HUES64 (cell line): ENCODE results near the gene TMEM132A.
"Not testable (repeated sequence)": the region's sequence is repeated elsewhere in the genome, so short reads cannot be mapped to it uniquely, and the experiment has no call there.

ENCODE experiments used
- H3K27ac ChIP-seq: 2 replicates; pipeline ENCODE4 v1.7.0; 2013; ENCODE audit warnings: low read depth, low read length, inconsistent platforms
- H3K27me3 ChIP-seq: 2 replicates; pipeline ENCODE4 v1.6.1; 2013; ENCODE audit warnings: mild to moderate bottlenecking, low read length; ENCODE audit not compliant: insufficient read depth
- H3K36me3 ChIP-seq: 2 replicates; pipeline ENCODE4 v1.6.1; 2013; ENCODE audit warnings: mild to moderate bottlenecking, low read length; ENCODE audit not compliant: insufficient read depth
- H3K4me1 ChIP-seq: 2 replicates; pipeline ENCODE4 v1.6.1; 2013; ENCODE audit warnings: mild to moderate bottlenecking, low read length, moderate library complexity; ENCODE audit not compliant: insufficient read depth
- H3K4me3 ChIP-seq: 2 replicates; pipeline ENCODE4 v1.5.1; 2013; ENCODE audit warnings: mild to moderate bottlenecking, low read length, moderate library complexity
- H3K9ac ChIP-seq: 2 replicates; pipeline ENCODE4 v1.6.1; 2013; ENCODE audit warnings: mild to moderate bottlenecking, low read depth, low read length
- H3K9me3 ChIP-seq: 2 replicates; pipeline ENCODE4 v1.6.1; 2013; ENCODE audit warnings: low read depth, low read length; ENCODE audit not compliant: insufficient read depth
- WGBS: fragments of 150-250, 120-280 bp; methylation state at CpG from one replicate; pipeline ENCODE4 v1.1.7; 2013; ENCODE audit warnings: missing lambda C conversion rate; 5-methylcytosine and 5-hydroxymethylcytosine counted together

Gene TMEM132A

GRCh38 chr11:60908803-60909202 is 15.5 kb upstream of the TMEM132A start:
- Histone ChIP-seq H3K9me3 (no peaks in the 10 kb centered on the region), H3K36me3 (peaks cover 7% of the 10 kb centered on the region; the same call in 1 of the 2 replicates), H3K4me1 (peaks cover 23% of the 10 kb centered on the region), H3K4me3 (no peak overlapping the region), H3K9ac (no peak overlapping the region), H3K27ac (no peak overlapping the region), H3K27me3 (peaks cover 30% of the 10 kb centered on the region)
- WGBS = 40% methylated on average over 1 of the region's 1 CpG

GRCh38 chr11:60909680-60910280 is 14.5 kb upstream of the TMEM132A start:
- not testable (repeated sequence) for H3K4me3 ChIP-seq, H3K9ac ChIP-seq, H3K9me3 ChIP-seq, H3K27ac ChIP-seq, H3K36me3 ChIP-seq
- peaks cover 22% of the 10 kb centered on the region for H3K4me1 ChIP-seq
- peaks cover 30% of the 10 kb centered on the region for H3K27me3 ChIP-seq
- 59% methylated on average over 3 of the region's 3 CpGs for WGBS

- H3K27ac ChIP-seq = no peak overlapping the region
- H3K4me1 ChIP-seq = peaks cover 21% of the 10 kb centered on the region; the same call in 1 of the 2 replicates
- H3K9me3 ChIP-seq = no peaks in the 10 kb centered on the region
- no peak overlapping the region for H3K9ac ChIP-seq
- H3K36me3 ChIP-seq = no peaks in the 10 kb centered on the region
- 68% methylated on average over 3 of the region's 3 CpGs for WGBS
- no peak overlapping the region for H3K4me3 ChIP-seq
- peaks cover 30% of the 10 kb centered on the region for H3K27me3 ChIP-seq
Measured at GRCh38 chr11:60910281-60910687, 14.0 kb upstream of the TMEM132A start.

GRCh38 chr11:60910711-60911380 is 13.4 kb upstream of the TMEM132A start:
- Histone ChIP-seq H3K4me3 (no peak overlapping the region), H3K9ac (no peak overlapping the region)
- 85% methylated on average over 5 of the region's 5 CpGs for WGBS

GRCh38 chr11:60912223-60912850 is 11.9 kb upstream of the TMEM132A start:
- Histone ChIP-seq H3K27me3 (peaks cover 30% of the 10 kb centered on the region), H3K9ac (no peak overlapping the region), H3K27ac (no peak overlapping the region), H3K9me3 (no peaks in the 10 kb centered on the region), H3K4me1 (peaks cover 33% of the 10 kb centered on the region), H3K36me3 (no peaks in the 10 kb centered on the region; the same call in 1 of the 2 replicates), H3K4me3 (no peak overlapping the region)
- WGBS = 76% methylated on average over 12 of the region's 12 CpGs

More at GRCh38 chr11:60910711-60911380, 13.4 kb upstream of the TMEM132A start:
- Histone ChIP-seq H3K36me3 (no peaks in the 10 kb centered on the region), H3K4me1 (peaks cover 21% of the 10 kb centered on the region; the same call in 1 of the 2 replicates), H3K27me3 (peaks cover 30% of the 10 kb centered on the region), H3K9me3 (no peaks in the 10 kb centered on the region), H3K27ac (no peak overlapping the region)

GRCh38 chr11:60912851-60913528 is 11.3 kb upstream of the TMEM132A start:
- no peaks in the 10 kb centered on the region; the same call in 1 of the 2 replicates for H3K36me3 ChIP-seq
- 93% methylated on average over 22 of the region's 22 CpGs for WGBS
- peak overlapping the region; percentile 75 for H3K9ac ChIP-seq
- H3K4me1 ChIP-seq = peaks cover 33% of the 10 kb centered on the region
- H3K9me3 ChIP-seq = no peaks in the 10 kb centered on the region
- H3K27ac ChIP-seq = peak overlapping the region; percentile 71; the same call in 1 of the 2 replicates
- H3K4me3 ChIP-seq = peak overlapping the region; percentile 59
- H3K27me3 ChIP-seq = peaks cover 26% of the 10 kb centered on the region

GRCh38 chr11:60913793-60914632 is 10.2 kb upstream of the TMEM132A start, which contains the start of gene TMEM109:
Gene TMEM109, plus strand, starts transcription at chr11:60914158. Its CDS starts 5,536 bp downstream, at chr11:60919694.
- Histone ChIP-seq H3K4me3 (peak within 1 kb of the TSS; percentile 59), H3K4me1 (peaks cover 33% of the 10 kb centered on the region), H3K9me3 (no peaks in the 10 kb centered on the region), H3K27ac (peak within 1 kb of the TSS; percentile 71), H3K36me3 (no peaks in the 10 kb centered on the region; the same call in 1 of the 2 replicates), H3K27me3 (peaks cover 17% of the 10 kb centered on the region), H3K9ac (peak within 1 kb of the TSS; percentile 75)
- WGBS = under 1% methylated on average over 69 of the region's 70 CpGs

- peaks cover 4% of the 10 kb centered on the region; the same call in 1 of the 2 replicates for H3K36me3 ChIP-seq
- peak overlapping the region; percentile 4 for H3K27ac ChIP-seq
- H3K27me3 ChIP-seq = peaks cover 11% of the 10 kb centered on the region
- H3K9me3 ChIP-seq = no peaks in the 10 kb centered on the region
- peaks cover 33% of the 10 kb centered on the region for H3K4me1 ChIP-seq
- peak overlapping the region; percentile 59 for H3K4me3 ChIP-seq
- peak overlapping the region; percentile 75 for H3K9ac ChIP-seq
- WGBS = under 1% methylated on average over 28 of the region's 31 CpGs
Measured at GRCh38 chr11:60914633-60915247, 9.5 kb upstream of the TMEM132A start.

- H3K27me3 ChIP-seq = peaks cover 8% of the 10 kb centered on the region
- H3K27ac ChIP-seq = peak overlapping the region; percentile 4
- WGBS = 6% methylated on average over 17 of the region's 17 CpGs
- H3K9ac ChIP-seq = peak overlapping the region; percentile 75
- H3K4me1 ChIP-seq = peaks cover 33% of the 10 kb centered on the region
- no peaks in the 10 kb centered on the region for H3K9me3 ChIP-seq
- peaks cover 11% of the 10 kb centered on the region for H3K36me3 ChIP-seq
- peak overlapping the region; percentile 59 for H3K4me3 ChIP-seq
Measured at GRCh38 chr11:60915248-60915914, 8.9 kb upstream of the TMEM132A start.
